HUES48 (cell line): Measurements from ENCODE around the gene RAPSN.

Experiments
- H3K27ac ChIP-seq: one replicate; pipeline ENCODE4 v1.7.0; 2013; ENCODE audit warnings: low read depth, low read length, inconsistent platforms
- H3K27me3 ChIP-seq: 2 replicates; pipeline ENCODE4 v1.6.1; 2013; ENCODE audit warnings: mild to moderate bottlenecking, low read length; ENCODE audit not compliant: control insufficient read depth, insufficient read depth
- H3K36me3 ChIP-seq: 2 replicates; pipeline ENCODE4 v1.6.1; 2013; ENCODE audit warnings: low read length; ENCODE audit not compliant: control insufficient read depth, insufficient read depth
- H3K4me1 ChIP-seq: 2 replicates; pipeline ENCODE4 v1.6.1; 2013; ENCODE audit warnings: mild to moderate bottlenecking, low read length; ENCODE audit not compliant: control insufficient read depth, insufficient read depth
- H3K4me3 ChIP-seq: 2 replicates; pipeline ENCODE4 v1.5.1; 2013; ENCODE audit warnings: mild to moderate bottlenecking, low read depth, low read length
- H3K9ac ChIP-seq: 2 replicates; pipeline ENCODE4 v1.6.1; 2013; ENCODE audit warnings: mild to moderate bottlenecking, low read depth, low read length, moderate library complexity
- H3K9me3 ChIP-seq: 2 replicates; pipeline ENCODE4 v1.6.1; 2013; ENCODE audit warnings: low read length; ENCODE audit not compliant: control insufficient read depth, insufficient read depth

RAPSN gene

GRCh38 chr11:47448566-47449427 is at the start of gene RAPSN:
Gene RAPSN (minus strand): TSS chr11:47449136. CDS start chr11:47448964, 172 bp downstream.
- no peak within 1 kb of the TSS for H3K9ac ChIP-seq
- H3K9me3 ChIP-seq, result no peaks in the 10 kb centered on the region
- no peak within 1 kb of the TSS for H3K4me3 ChIP-seq
- no peaks in the 10 kb centered on the region for H3K27me3 ChIP-seq
- H3K27ac ChIP-seq, result no peak within 1 kb of the TSS
- no peaks in the 10 kb centered on the region for H3K4me1 ChIP-seq
- H3K36me3 ChIP-seq, result no peaks in the 10 kb centered on the region

- Histone ChIP-seq H3K27me3 (no peaks in the 10 kb centered on the region), H3K9ac (no peak overlapping the region), H3K4me3 (no peak overlapping the region), H3K27ac (no peak overlapping the region), H3K9me3 (no peaks in the 10 kb centered on the region), H3K36me3 (peaks cover 21% of the 10 kb centered on the region), H3K4me1 (peaks cover 37% of the 10 kb centered on the region)
Observed at GRCh38 chr11:47498149-47498548, 49.2 kb upstream of the RAPSN start.

GRCh38 chr11:47496808-47497207 is 47.9 kb upstream of the RAPSN start:
- Histone ChIP-seq H3K4me3 (no peak overlapping the region), H3K9me3 (no peaks in the 10 kb centered on the region), H3K4me1 (peaks cover 37% of the 10 kb centered on the region), H3K27me3 (no peaks in the 10 kb centered on the region), H3K9ac (no peak overlapping the region), H3K36me3 (peaks cover 21% of the 10 kb centered on the region), H3K27ac (no peak overlapping the region)

GRCh38 chr11:47495856-47496217 is 46.9 kb upstream of the RAPSN start:
- H3K4me1 ChIP-seq, result peaks cover 32% of the 10 kb centered on the region
- H3K36me3 ChIP-seq, result peaks cover 21% of the 10 kb centered on the region
- H3K27me3 ChIP-seq, result no peaks in the 10 kb centered on the region
- H3K9me3 ChIP-seq, result no peaks in the 10 kb centered on the region
- H3K27ac ChIP-seq, result no peak overlapping the region
- H3K9ac ChIP-seq, result no peak overlapping the region
- H3K4me3 ChIP-seq, result no peak overlapping the region

- Histone ChIP-seq H3K9ac (no peak overlapping the region), H3K36me3 (peaks cover 21% of the 10 kb centered on the region), H3K27ac (peak overlapping the region; percentile 7), H3K9me3 (no peaks in the 10 kb centered on the region), H3K4me3 (no peak overlapping the region), H3K27me3 (no peaks in the 10 kb centered on the region), H3K4me1 (peaks cover 31% of the 10 kb centered on the region)
Observed at GRCh38 chr11:47495011-47495855, 46.3 kb upstream of the RAPSN start.

- no peak overlapping the region for H3K27ac ChIP-seq
- no peaks in the 10 kb centered on the region for H3K4me1 ChIP-seq
- peaks cover 53% of the 10 kb centered on the region for H3K36me3 ChIP-seq
- no peak overlapping the region for H3K4me3 ChIP-seq
- H3K9ac ChIP-seq, result no peak overlapping the region
- no peaks in the 10 kb centered on the region for H3K9me3 ChIP-seq
- no peaks in the 10 kb centered on the region for H3K27me3 ChIP-seq
Observed at GRCh38 chr11:47489395-47489755, 40.4 kb upstream of the RAPSN start.

GRCh38 chr11:47488674-47489394 is 39.9 kb upstream of the RAPSN start:
- Histone ChIP-seq H3K27ac (no peak overlapping the region), H3K36me3 (peaks cover 53% of the 10 kb centered on the region), H3K4me1 (no peaks in the 10 kb centered on the region), H3K27me3 (no peaks in the 10 kb centered on the region), H3K9me3 (no peaks in the 10 kb centered on the region), H3K9ac (no peak overlapping the region), H3K4me3 (no peak overlapping the region)

- Histone ChIP-seq H3K4me3 (no peak overlapping the region), H3K9me3 (no peaks in the 10 kb centered on the region), H3K27me3 (no peaks in the 10 kb centered on the region), H3K36me3 (peaks cover 57% of the 10 kb centered on the region), H3K27ac (no peak overlapping the region), H3K9ac (no peak overlapping the region), H3K4me1 (no peaks in the 10 kb centered on the region)
Observed at GRCh38 chr11:47488111-47488510, 39.2 kb upstream of the RAPSN start.

- Histone ChIP-seq H3K9ac (no peak overlapping the region), H3K27me3 (no peaks in the 10 kb centered on the region), H3K9me3 (no peaks in the 10 kb centered on the region), H3K4me3 (no peak overlapping the region), H3K36me3 (peaks cover 64% of the 10 kb centered on the region), H3K4me1 (no peaks in the 10 kb centered on the region), H3K27ac (no peak overlapping the region)
Observed at GRCh38 chr11:47487421-47487820, 38.5 kb upstream of the RAPSN start.

- no peak overlapping the region for H3K9ac ChIP-seq
- no peak overlapping the region for H3K4me3 ChIP-seq
- no peaks in the 10 kb centered on the region for H3K4me1 ChIP-seq
- H3K9me3 ChIP-seq, result no peaks in the 10 kb centered on the region
- no peak overlapping the region for H3K27ac ChIP-seq
- no peaks in the 10 kb centered on the region for H3K27me3 ChIP-seq
- peaks cover 86% of the 10 kb centered on the region for H3K36me3 ChIP-seq
Observed at GRCh38 chr11:47485107-47485506, 36.2 kb upstream of the RAPSN start.
